Measurements from ENCODE around the gene KRT4. TPM values are rescaled to one million over a fixed set of nuclear protein-coding genes. Genes with fewer than 3 reads are reported as not detected.

The KRT4 gene
- total RNA-seq, 3 donors from 2014 or later (not counting 1 experiment from before 2014, with no cell fraction given), result not detected

- Histone ChIP-seq H3K4me3 (ENCODE audit: low read length) (no peak overlapping the region), H3K36me3 (ENCODE audit: control insufficient read depth, insufficient read depth, low read length) (no peaks in the 10 kb centered on the region), H3K27me3 (ENCODE audit: control insufficient read depth, insufficient read depth, low read length) (no peaks in the 10 kb centered on the region), H3K9me3 (ENCODE audit: control insufficient read depth, insufficient read depth, low read length) (no peaks in the 10 kb centered on the region), H3K27ac (ENCODE audit: low read length) (no peak overlapping the region), H3K4me1 (ENCODE audit: control insufficient read depth, insufficient read depth, low read length) (no peaks in the 10 kb centered on the region)
- no peak overlapping the region for H3K4me3 Mint-ChIP-seq
- TF ChIP-seq CTCF (IDR thresholded peaks at IDR 0.05), result no peak
- H3K36me3 Mint-ChIP-seq, result no peaks in the 10 kb centered on the region
- intact Hi-C loops (cut with micrococcal nuclease), result no loop called here
- no peak for DNase-seq
- 71% methylated on average over 3 of the region's 3 CpGs for whole genome bisulfite sequencing (ENCODE audit: insufficient coverage)
- H3K27me3 Mint-ChIP-seq (ENCODE audit: low read depth in 2 of 2), result peaks cover 0 to 4% of the 10 kb centered on the region in 2 donors
- no peaks in the 10 kb centered on the region for H3K9me3 Mint-ChIP-seq
- no peaks in the 10 kb centered on the region for H3K4me1 Mint-ChIP-seq
- no peak overlapping the region for H3K27ac Mint-ChIP-seq
- no peak for ATAC-seq
Observed at GRCh38 chr12:52801773-52802172, 12.1 kb downstream of the KRT4 start.

GRCh38 chr12:52800259-52800917, 13.5 kb downstream of the KRT4 start:
- DNase-seq (no peak), ATAC-seq (no peak)
- Histone ChIP-seq H3K27me3 (ENCODE audit: control insufficient read depth, insufficient read depth, low read length) (no peaks in the 10 kb centered on the region), H3K4me1 (ENCODE audit: control insufficient read depth, insufficient read depth, low read length) (no peaks in the 10 kb centered on the region), H3K4me3 (ENCODE audit: low read length) (no peak overlapping the region), H3K27ac (ENCODE audit: low read length) (no peak overlapping the region), H3K9me3 (ENCODE audit: control insufficient read depth, insufficient read depth, low read length) (no peaks in the 10 kb centered on the region), H3K36me3 (ENCODE audit: control insufficient read depth, insufficient read depth, low read length) (no peaks in the 10 kb centered on the region)
- H3K27me3 Mint-ChIP-seq (ENCODE audit: low read depth in 2 of 2), result peaks cover 0 to 3% of the 10 kb centered on the region in 2 donors
- TF ChIP-seq CTCF (IDR thresholded peaks at IDR 0.05), result no peak
- no peak overlapping the region for H3K4me3 Mint-ChIP-seq
- no peaks in the 10 kb centered on the region for H3K4me1 Mint-ChIP-seq
- intact Hi-C loops (cut with micrococcal nuclease), result no loop called here
- H3K27ac Mint-ChIP-seq, result no peak overlapping the region
- H3K36me3 Mint-ChIP-seq, result no peaks in the 10 kb centered on the region
- WGBS (ENCODE audit: insufficient coverage), result 78% methylated on average over 1 of the region's 1 CpG
- H3K9me3 Mint-ChIP-seq, result no peaks in the 10 kb centered on the region

GRCh38 chr12:52799505-52800211, 14.3 kb downstream of the KRT4 start:
- H3K27me3 ChIP-seq (ENCODE audit: control insufficient read depth, insufficient read depth, low read length), result no peaks in the 10 kb centered on the region
- no peaks in the 10 kb centered on the region for H3K4me1 ChIP-seq (ENCODE audit: control insufficient read depth, insufficient read depth, low read length)
- H3K4me3 Mint-ChIP-seq, result no peak overlapping the region
- no peak for DNase-seq
- TF ChIP-seq CTCF (IDR thresholded peaks at IDR 0.05), result no peak
- H3K27me3 Mint-ChIP-seq (ENCODE audit: low read depth in 2 of 2), result peaks cover 0 to 3% of the 10 kb centered on the region in 2 donors
- no peaks in the 10 kb centered on the region for H3K9me3 Mint-ChIP-seq
- no peaks in the 10 kb centered on the region for H3K9me3 ChIP-seq (ENCODE audit: control insufficient read depth, insufficient read depth, low read length)
- WGBS (ENCODE audit: insufficient coverage), result 84% methylated on average over 5 of the region's 5 CpGs
- no peaks in the 10 kb centered on the region for H3K36me3 Mint-ChIP-seq
- intact Hi-C loops (cut with micrococcal nuclease), result no loop called here
- H3K27ac ChIP-seq (ENCODE audit: low read length), result no peak overlapping the region
- no peak overlapping the region for H3K27ac Mint-ChIP-seq
- peaks cover 0 to 2% of the 10 kb centered on the region in 2 donors for H3K4me1 Mint-ChIP-seq
- no peak overlapping the region for H3K4me3 ChIP-seq (ENCODE audit: low read length)
- no peak for ATAC-seq
- no peaks in the 10 kb centered on the region for H3K36me3 ChIP-seq (ENCODE audit: control insufficient read depth, insufficient read depth, low read length)

Measured in natural killer cell (primary cell).